HG02678 (cell line): Measurements from ENCODE around the gene MBNL1.

Experiments
- ATAC-seq: cut with Tn5 transposase; IDR thresholded peaks from one replicate; pipeline ENCODE4 v1.9.1; 2021; ENCODE audit warnings: mild to moderate bottlenecking, moderate library complexity; ENCODE audit not compliant: unreplicated experiment

MBNL1 gene

GRCh38 chr3:152470095-152470494, 201.4 kb downstream of the MBNL1 start:
- ATAC-seq, result no peak

GRCh38 chr3:152470893-152471292, 202.2 kb downstream of the MBNL1 start:
- no peak for ATAC-seq

GRCh38 chr3:152471814-152472671, 203.3 kb downstream of the MBNL1 start:
- ATAC-seq, result peak; percentile 61

DNA sequence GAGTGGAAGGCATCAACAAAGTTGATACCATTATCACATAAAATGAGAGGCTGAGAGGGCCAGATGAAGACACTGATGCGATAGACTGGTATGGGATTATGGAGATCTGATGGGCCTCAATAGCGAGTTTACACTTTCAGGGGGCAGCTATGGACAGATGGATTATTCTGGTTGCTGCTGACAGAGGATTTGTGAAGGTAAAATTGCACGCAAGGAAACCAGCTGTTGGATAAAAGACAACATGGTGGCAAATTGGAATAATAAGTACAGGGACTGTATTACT, 203.9 kb downstream of the MBNL1 start:
- no peak for ATAC-seq

DNA sequence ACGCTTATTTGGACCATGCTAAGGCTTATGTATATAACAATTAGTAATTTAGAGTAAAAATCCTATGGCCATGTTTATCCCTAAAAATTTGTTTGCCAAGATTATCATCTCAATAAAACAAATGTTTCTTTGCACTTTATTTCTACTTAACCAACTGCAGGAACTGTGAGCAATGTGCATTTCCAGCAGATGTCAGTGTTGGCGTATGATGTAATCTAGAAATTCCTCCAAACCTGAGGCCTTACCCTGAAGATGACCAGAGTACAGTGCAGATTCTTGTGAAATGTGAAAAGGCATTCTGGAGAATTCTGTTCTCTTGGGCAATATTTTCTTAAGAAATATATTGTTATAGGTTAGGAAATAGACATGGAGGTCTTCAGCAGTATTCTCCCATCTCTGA, 205.9 kb downstream of the MBNL1 start:
- ATAC-seq, result peak; percentile 63

DNA sequence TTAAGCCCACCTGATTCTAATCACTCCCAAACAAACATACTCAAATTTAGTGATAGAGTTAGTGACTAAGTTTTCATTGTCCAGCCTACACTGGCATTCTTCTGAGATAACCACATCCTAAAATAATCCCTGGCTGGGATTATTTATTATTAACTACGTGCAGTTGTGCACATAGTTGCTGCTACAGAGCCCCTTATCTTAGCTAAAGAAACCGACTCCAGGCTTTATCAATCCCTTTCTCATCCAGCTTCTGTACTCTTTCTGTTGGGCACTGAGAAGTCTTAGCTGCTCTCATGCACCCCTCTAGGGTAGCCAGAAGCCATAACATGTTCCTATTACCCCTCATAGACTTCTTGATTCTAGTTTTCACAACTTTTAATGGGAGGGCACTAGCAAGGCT, 208.7 kb downstream of the MBNL1 start:
- ATAC-seq, result no peak

- ATAC-seq, result peak; percentile 88
Observed at GRCh38 chr3:152480282-152480953, 211.7 kb downstream of the MBNL1 start.

- no peak for ATAC-seq
Observed at GRCh38 chr3:152486364-152486763, 217.6 kb downstream of the MBNL1 start.

GRCh38 chr3:152488449-152488848, 219.7 kb downstream of the MBNL1 start:
- ATAC-seq, result no peak

DNA sequence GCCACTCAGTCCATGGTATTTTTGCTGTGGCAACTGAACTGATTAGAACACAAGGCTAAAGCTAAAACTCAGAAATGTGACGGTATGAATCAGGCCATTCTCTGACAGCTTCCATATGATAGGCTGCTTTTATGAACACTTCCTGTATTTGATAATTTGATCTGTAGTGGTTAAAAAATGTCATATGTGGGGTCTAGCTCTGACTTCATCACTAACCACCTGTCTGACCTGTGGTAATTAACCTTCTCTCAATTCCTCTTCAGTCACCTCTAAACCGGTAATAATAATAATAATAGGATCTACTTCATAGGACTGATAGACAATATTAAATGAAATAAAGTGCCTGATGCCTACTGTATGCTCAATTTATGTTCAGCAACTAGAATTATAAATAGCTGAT, 223.2 kb downstream of the MBNL1 start:
- ATAC-seq, result no peak

- no peak for ATAC-seq
Observed at GRCh38 chr3:152496286-152496685, 227.6 kb downstream of the MBNL1 start.

DNA sequence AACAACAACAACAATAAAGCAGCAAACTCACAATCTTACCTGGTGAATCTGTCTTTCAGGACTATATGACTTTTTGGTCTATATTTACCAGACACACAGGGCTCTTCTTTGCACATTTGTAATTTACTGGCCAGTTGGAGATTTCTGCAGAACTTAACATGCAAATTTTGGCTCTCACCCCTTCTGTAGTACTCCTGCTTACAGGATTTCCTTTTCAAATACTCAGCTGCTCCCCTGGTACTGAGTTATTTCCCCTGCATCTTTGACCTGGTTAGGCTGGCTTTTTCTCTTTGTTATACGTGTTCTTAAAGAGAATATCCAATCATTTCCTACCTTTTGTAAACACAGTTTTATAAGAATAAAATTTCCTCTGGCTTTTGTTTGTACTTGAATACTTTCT, 228.0 kb downstream of the MBNL1 start:
- peak; percentile 63 for ATAC-seq

- ATAC-seq, result no peak
Observed at GRCh38 chr3:152497457-152497856, 228.7 kb downstream of the MBNL1 start.

DNA sequence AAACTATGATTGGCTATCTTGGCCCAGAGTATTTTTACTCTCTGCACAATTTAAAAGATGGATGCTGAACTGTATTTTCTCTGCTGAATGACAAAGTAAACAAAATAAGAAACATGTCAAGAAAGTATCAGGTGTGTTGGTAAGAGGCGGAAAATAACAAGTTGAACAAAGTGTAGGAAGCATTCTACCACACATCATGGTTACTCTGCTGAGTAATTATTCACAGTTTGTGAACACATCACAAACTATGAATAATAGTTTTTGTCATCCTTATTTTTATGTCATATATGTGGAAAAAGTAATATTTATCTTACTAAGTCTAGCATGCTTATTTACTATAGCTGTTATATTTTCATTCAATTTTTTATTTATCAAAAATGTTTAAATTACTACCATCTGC, 229.2 kb downstream of the MBNL1 start:
- no peak for ATAC-seq

DNA sequence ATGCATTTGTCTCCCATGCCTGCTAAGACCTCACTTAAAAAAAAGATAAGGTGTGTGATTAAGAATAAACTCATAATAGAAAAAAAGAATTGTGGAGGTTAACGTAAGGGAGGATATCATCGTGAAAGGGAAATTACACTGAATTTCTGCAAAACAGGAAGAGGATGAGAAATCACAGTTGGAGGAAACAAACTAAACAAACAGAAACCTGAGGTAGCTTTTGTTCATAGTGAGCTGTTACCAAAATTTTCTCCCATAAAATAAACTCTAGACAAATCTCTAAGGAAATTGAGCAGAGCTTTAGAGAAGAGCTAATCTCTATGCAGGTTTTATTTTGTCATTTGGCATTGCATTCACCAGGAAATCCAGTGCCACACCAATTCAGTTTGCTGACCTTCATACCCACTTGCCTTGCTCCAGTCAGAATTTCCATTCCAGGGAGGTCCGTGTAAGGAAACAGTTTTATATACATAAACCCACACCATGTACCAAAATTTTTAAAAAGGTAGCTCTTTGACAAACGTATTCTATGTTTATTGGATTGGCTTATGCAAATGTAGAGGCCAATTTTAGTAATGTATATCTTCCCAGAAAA, 231.2 kb downstream of the MBNL1 start:
- no peak for ATAC-seq

GRCh38 chr3:152505926-152506325, 237.2 kb downstream of the MBNL1 start:
- ATAC-seq, result peak; percentile 96

DNA sequence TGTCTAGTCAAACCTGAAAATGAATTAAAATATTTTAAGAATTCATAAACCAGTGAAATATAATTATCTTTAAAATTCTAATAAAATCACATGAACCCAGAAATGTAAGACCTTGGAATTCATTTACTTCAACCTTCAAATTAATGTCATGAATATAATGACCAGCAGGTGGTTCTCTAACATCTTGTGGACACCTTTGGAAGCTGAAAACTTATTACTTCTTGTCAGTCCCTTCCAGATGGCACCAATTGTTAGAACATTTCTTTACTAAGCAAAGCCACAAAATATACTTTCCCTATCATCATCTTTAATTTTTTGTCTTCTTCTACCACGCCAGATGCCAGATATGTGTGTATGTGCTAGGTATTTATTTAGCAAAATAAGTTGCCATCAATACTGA, 240.0 kb downstream of the MBNL1 start:
- no peak for ATAC-seq

- peak; percentile 75 for ATAC-seq
Observed at GRCh38 chr3:152511904-152512303, 243.2 kb downstream of the MBNL1 start.

- no peak for ATAC-seq
Observed at GRCh38 chr3:152513301-152513960, 244.7 kb downstream of the MBNL1 start.
